NB4 (cell line): ENCODE measurements around the gene RELB.

ENCODE experiments used
- DNase-seq: peaks from one replicate; pipeline ENCODE4 v3.0.0; 2010; ENCODE audit warnings: low read depth
- H3K4me3 ChIP-seq: one replicate; pipeline ENCODE4 v1.5.1; 2011; ENCODE audit warnings: mild to moderate bottlenecking, low read depth, low read length, moderate library complexity
- MYC ChIP-seq: IDR thresholded peaks from 2 replicates; pipeline ENCODE4 v1.6.1; 2011; ENCODE audit warnings: low read depth, low read length
- POLR2A ChIP-seq: IDR thresholded peaks from 2 replicates; pipeline ENCODE4 v1.6.1; 2011; ENCODE audit warnings: mild to moderate bottlenecking; ENCODE audit not compliant: insufficient read length; ENCODE audit errors: extremely low read depth
- TF ChIP-seq, protein P1 (sequence below): IDR thresholded peaks from one replicate; pipeline ENCODE4 v1.5.1; 2012; ENCODE audit warnings: low read depth, low read length
- TF ChIP-seq, protein P2 (sequence below): IDR thresholded peaks from 2 replicates; pipeline ENCODE4 v1.6.1; 2011; ENCODE audit warnings: low read depth, low read length

The RELB gene

DNA sequence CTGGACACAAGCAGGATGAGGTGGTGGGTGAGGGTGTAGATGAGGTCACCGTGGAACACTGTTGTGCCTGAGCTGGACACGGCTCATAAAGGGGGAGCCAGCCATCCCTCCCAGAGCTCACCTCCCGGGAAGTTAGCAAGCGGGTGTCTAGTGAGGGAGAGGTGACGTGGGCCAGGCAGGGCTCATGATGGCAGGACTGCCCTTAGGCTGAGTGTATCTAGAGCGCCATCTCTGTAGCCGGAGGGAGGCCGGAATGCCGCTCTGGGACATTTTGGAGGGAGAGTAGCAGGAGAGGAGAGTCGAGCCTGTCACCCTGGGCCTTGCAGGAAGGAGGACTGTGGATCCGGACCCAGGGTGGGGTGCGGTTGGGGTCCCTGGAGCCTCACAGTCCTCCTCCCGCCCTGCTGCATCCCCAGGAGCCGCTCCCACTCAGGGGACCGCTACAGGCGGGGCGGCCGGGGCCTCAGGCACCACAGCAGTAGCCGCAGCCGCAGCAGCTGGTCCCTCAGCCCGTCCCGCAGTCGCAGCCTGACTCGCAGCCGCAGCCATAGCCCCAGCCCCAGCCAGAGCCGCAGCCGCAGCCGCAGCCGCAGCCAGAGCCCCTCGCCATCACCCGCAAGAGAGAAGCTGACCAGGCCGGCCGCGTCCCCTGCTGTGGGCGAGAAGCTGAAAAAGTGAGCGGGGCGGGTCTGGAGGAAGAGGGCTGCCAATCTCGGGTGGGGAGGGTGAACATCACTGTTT is 65.8 kb downstream of the RELB start:
- TF ChIP-seq, protein P1, sequence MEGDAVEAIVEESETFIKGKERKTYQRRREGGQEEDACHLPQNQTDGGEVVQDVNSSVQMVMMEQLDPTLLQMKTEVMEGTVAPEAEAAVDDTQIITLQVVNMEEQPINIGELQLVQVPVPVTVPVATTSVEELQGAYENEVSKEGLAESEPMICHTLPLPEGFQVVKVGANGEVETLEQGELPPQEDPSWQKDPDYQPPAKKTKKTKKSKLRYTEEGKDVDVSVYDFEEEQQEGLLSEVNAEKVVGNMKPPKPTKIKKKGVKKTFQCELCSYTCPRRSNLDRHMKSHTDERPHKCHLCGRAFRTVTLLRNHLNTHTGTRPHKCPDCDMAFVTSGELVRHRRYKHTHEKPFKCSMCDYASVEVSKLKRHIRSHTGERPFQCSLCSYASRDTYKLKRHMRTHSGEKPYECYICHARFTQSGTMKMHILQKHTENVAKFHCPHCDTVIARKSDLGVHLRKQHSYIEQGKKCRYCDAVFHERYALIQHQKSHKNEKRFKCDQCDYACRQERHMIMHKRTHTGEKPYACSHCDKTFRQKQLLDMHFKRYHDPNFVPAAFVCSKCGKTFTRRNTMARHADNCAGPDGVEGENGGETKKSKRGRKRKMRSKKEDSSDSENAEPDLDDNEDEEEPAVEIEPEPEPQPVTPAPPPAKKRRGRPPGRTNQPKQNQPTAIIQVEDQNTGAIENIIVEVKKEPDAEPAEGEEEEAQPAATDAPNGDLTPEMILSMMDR, result no peak
- no peak for TF ChIP-seq POLR2A
- TF ChIP-seq, protein P2, sequence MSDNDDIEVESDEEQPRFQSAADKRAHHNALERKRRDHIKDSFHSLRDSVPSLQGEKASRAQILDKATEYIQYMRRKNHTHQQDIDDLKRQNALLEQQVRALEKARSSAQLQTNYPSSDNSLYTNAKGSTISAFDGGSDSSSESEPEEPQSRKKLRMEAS, result no peak
- no peak for TF ChIP-seq MYC
- H3K4me3 ChIP-seq, result no peak overlapping the region
- DNase-seq, result no peak

- DNase-seq, result no peak
- no peak overlapping the region for H3K4me3 ChIP-seq
- TF ChIP-seq MYC, result no peak
- TF ChIP-seq, protein P1, result no peak
- TF ChIP-seq POLR2A, result no peak
- TF ChIP-seq, protein P2, result no peak
These were observed 66.8 kb downstream of the RELB start for GRCh38 chr19:45068041-45068440.

GRCh38 chr19:45069056-45069455 is 67.8 kb downstream of the RELB start:
- no peak overlapping the region for H3K4me3 ChIP-seq
- no peak for DNase-seq
- no peak for TF ChIP-seq POLR2A
- no peak for TF ChIP-seq MYC
- TF ChIP-seq, protein P2, result no peak
- TF ChIP-seq, protein P1, result no peak

GRCh38 chr19:45070214-45070613 is 69.0 kb downstream of the RELB start:
- TF ChIP-seq, protein P2, result no peak
- TF ChIP-seq, protein P1, result no peak
- no peak for TF ChIP-seq POLR2A
- no peak for TF ChIP-seq MYC

DNA sequence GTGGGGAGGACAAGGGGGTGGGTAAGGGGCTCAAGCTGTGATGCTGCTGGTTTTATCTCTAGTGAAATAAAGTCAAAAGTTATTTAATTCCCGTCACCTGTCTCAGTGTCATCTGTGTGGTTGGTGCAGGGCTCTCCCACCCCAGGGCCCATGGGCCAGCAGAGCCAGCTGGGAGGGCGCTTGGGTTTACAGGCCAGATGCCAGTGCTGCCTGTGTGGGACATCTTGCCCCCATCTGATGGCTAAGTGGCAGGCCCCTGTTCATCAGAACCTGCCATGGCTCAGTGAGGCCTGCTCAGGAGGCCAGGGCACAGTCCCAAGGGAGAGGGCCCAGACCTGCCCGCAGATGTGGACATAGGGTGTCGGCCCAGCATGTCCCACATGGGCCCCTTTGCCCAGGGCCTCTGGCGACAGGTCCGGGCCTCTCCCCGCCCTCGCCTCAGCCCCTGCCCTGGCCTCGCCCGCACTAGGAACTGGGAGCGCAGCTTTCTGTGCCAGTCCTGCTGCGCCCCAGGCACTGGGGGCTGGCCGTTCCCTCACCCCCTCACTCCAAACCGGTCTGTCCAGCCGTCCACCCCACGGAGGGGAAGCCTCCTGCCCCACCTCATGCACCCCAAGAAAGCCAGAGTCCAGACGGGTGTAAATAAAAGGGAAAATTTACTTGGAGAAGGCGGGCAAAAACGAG is 69.7 kb downstream of the RELB start:
- DNase-seq, result no peak
- TF ChIP-seq, protein P2, result no peak
- no peak for TF ChIP-seq MYC
- no peak for TF ChIP-seq POLR2A
- TF ChIP-seq, protein P1, result no peak
- no peak overlapping the region for H3K4me3 ChIP-seq

More at GRCh38 chr19:45070214-45070613, 69.0 kb downstream of the RELB start:
- no peak overlapping the region for H3K4me3 ChIP-seq
- DNase-seq, result no peak
